Ovary (tissue), 9 donors: ENCODE results near the gene SLC2A13. TPM values are rescaled to one million over a fixed set of nuclear protein-coding genes. Genes with fewer than 3 reads are reported as not detected.

Experiments
- DNase-seq, 5 donors: peaks; one replicate each; pipeline ENCODE4 v3.0.0-alpha.2; 2019 to 2020
- H3K27ac ChIP-seq, 2 donors: fragments of 200-600 bp; one replicate each; pipeline versions ENCODE4 v1.5.1 to v1.8.0; 2019 to 2022
- H3K27me3 ChIP-seq: fragments of 200-600 bp; one replicate; pipeline ENCODE4 v1.8.0; 2022
- H3K36me3 ChIP-seq: fragments of 200-600 bp; sonication (generic); one replicate; pipeline ENCODE4 v1.5.1; 2019
- H3K4me1 ChIP-seq: one replicate; pipeline ENCODE4 v1.8.1; 2013; ENCODE audit warnings: mild to moderate bottlenecking, moderate library complexity; ENCODE audit not compliant: insufficient read depth
- H3K4me3 ChIP-seq: fragments of 200-600 bp; sonication (generic); one replicate; pipeline ENCODE4 v1.5.1; 2017
- H3K9me3 ChIP-seq, 2 donors: fragments of 200-600 bp in 1 of 2; sonication (generic) in 1 of 2; one replicate each; pipeline versions ENCODE4 v1.5.1 to v1.8.1; 2013 to 2019; ENCODE audit warnings: mild to moderate bottlenecking in 1 of 2, moderate library complexity in 1 of 2
- CTCF ChIP-seq, 3 donors: fragments of 450-650 bp in 2 of 3; fragments of 200-600 bp in 1 of 3; IDR thresholded peaks; one replicate each; pipeline versions ENCODE4 v1.5.1 to v1.8.0; 2016 to 2022; ENCODE audit warnings: antibody characterized with exemption in 3 of 3, mild to moderate bottlenecking in 1 of 3
- EP300 ChIP-seq: sonication (generic); formaldehyde crosslinking; IDR thresholded peaks from one replicate; pipeline ENCODE4 v1.6.1; 2017; ENCODE audit warnings: antibody characterized with exemption
- POLR2A ChIP-seq: fragments of 450-650 bp; IDR thresholded peaks from one replicate; pipeline ENCODE4 v1.6.1; 2017; ENCODE audit warnings: antibody characterized with exemption, mild to moderate bottlenecking, moderate library complexity
- WGBS, 3 donors: extraction: QIAGEN DNeasy Blood & Tissue Kit in 1 of 3; methylation state at CpG; one replicate each; pipeline versions ENCODE4 v1.1.5 to v1.1.7; 2013 to 2017; 5-methylcytosine and 5-hydroxymethylcytosine counted together
- intact Hi-C, 4 donors: fragments of 100-400 bp; cut with DNase I; formaldehyde crosslinking; loops; one replicate each; pipeline versions ENCODE4 v1.11.0 to v1.15.1; 2022 to 2023
- polyA plus RNA-seq, 2 donors: library from polyadenylated mRNA; stranded (reverse); fragments of 200-250 nt in 1 of 2; fragments of 350-450 nt in 1 of 2; fragmentation: Illumina TruSeq in 1 of 2; extraction: RNeasy Lipid Tissue Mini Kit (QIAGEN cat#74804) in 1 of 2; gene quantifications; one replicate each; pipeline ENCODE4 v1.2.3, GENCODE V29; 2013 to 2014
- total RNA-seq, 7 donors: library from RNA; depleted of rRNA in 2 of 7; stranded (reverse); fragments of >200 nt in 2 of 7; fragmentation: NEBNext Ultra II Directional in 3 of 7; extraction: Animal tissue kit (Norgen Biotek cat#: 25700) in 3 of 7; gene quantifications; one replicate each; pipeline versions ENCODE4 v1.1.0 to v1.2.4, GENCODE V29; 2016 to 2023
- donor health status: DM: no; HTN: no; CAD: no; lungs with moderate emphysema.
- donor health status: DM: no; HTN: no; CAD: no.
- donor health status: Bipolar disorder and iron deficiency.
- donor health status: DM: yes; HTN: yes; CAD: no.
- donor health status: DM: no; HTN: no; CAD: no.
- donor health status: DM: yes; HTN: yes; CAD: no.

SLC2A13 gene
- total and polyA plus RNA-seq, 9 donors, result 2.3 to 24.3 (median 7.9) TPM

GRCh38 chr12:39966721-39967120, 139.2 kb downstream of the SLC2A13 start:
- intact Hi-C loops, result no loop called here

GRCh38 chr12:39966256-39966655, 139.6 kb downstream of the SLC2A13 start:
- TF ChIP-seq CTCF (IDR thresholded peaks at IDR 0.05) (no peak), POLR2A (no peak), EP300 (no peak)

More at GRCh38 chr12:39966721-39967120, 139.2 kb downstream of the SLC2A13 start:
- H3K27ac ChIP-seq, result no peak overlapping the region
- no peaks in the 10 kb centered on the region for H3K27me3 ChIP-seq
- 58 to 70% (median 69%) methylated on average over 2 of the region's 2 CpGs for WGBS, 3 donors
- H3K36me3 ChIP-seq, result no peaks in the 10 kb centered on the region
- no peak for DNase-seq
- TF ChIP-seq EP300 (no peak), CTCF (IDR thresholded peaks at IDR 0.05) (no peak), POLR2A (no peak)
- no peaks in the 10 kb centered on the region for H3K9me3 ChIP-seq
- no peak overlapping the region for H3K4me3 ChIP-seq
- no peaks in the 10 kb centered on the region for H3K4me1 ChIP-seq

DNA sequence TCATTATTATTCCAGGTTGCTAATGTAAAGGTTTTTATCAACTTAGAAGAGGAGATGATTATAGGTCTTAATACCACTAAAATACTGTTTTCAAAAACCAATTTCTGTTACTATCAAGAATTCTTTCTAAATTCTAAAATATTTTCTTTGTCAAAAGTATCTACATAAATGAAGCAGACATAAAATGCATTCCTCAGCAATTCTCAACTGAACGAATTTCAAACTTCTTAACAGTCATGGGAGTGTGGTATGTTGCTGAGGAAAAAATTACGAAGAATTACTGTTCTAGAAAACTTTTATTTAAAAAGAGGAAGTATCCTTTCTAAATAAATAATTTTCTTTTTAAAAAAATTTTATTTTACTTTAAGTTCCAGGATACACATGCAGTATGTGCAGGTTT, 146.4 kb downstream of the SLC2A13 start:
- TF ChIP-seq EP300, result no peak
- no peak for TF ChIP-seq CTCF (IDR thresholded peaks at IDR 0.05)
- no peak for TF ChIP-seq POLR2A
- WGBS, 3 donors, result 73 to 89% (median 85%) methylated on average over 2 of the region's 2 CpGs
- Histone ChIP-seq H3K9me3 (no peaks in the 10 kb centered on the region), H3K27ac (no peak overlapping the region), H3K4me1 (no peaks in the 10 kb centered on the region), H3K27me3 (no peaks in the 10 kb centered on the region), H3K36me3 (no peaks in the 10 kb centered on the region), H3K4me3 (no peak overlapping the region)
- no peak for DNase-seq
- intact Hi-C loops, result no loop called here

More at GRCh38 chr12:39966256-39966655, 139.6 kb downstream of the SLC2A13 start:
- Histone ChIP-seq H3K27ac (no peak overlapping the region), H3K27me3 (no peaks in the 10 kb centered on the region), H3K4me1 (no peaks in the 10 kb centered on the region), H3K36me3 (no peaks in the 10 kb centered on the region), H3K4me3 (no peak overlapping the region), H3K9me3 (no peaks in the 10 kb centered on the region)
- intact Hi-C loops, result no loop called here
- DNase-seq, result no peak
- 75 to 76% (median 76%) methylated on average over 2 of the region's 2 CpGs for WGBS, 3 donors

- 91 to 96% (median 96%) methylated on average over 2 of the region's 2 CpGs for WGBS, 3 donors
- H3K27me3 ChIP-seq, result no peaks in the 10 kb centered on the region
- TF ChIP-seq CTCF (IDR thresholded peaks at IDR 0.05) (no peak), POLR2A (no peak), EP300 (no peak)
- no peak overlapping the region for H3K27ac ChIP-seq
- DNase-seq, result no peak
- H3K9me3 ChIP-seq, result no peaks in the 10 kb centered on the region
- H3K4me1 ChIP-seq, result no peaks in the 10 kb centered on the region
- H3K36me3 ChIP-seq, result no peaks in the 10 kb centered on the region
- intact Hi-C loops, result no loop called here
- no peak overlapping the region for H3K4me3 ChIP-seq
Observed at GRCh38 chr12:39959031-39959430, 146.8 kb downstream of the SLC2A13 start.

DNA sequence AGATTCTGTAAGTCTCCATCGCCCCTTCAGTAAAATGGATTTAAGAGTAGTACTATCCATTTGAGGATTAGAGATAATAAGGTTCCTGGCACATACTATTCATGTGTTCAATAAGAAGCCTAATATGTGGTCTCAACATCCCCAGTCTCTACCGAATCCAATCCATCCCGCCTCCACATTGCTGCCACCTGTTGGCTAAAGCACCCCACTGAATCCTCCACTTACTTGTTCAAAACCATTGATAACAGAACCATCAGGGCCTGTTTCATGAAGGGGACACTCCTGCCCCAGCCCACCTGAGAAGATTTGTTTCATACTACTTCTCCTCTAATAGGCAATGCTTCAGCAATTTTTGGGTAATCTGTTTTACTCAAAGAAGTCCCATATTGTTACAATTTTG, 147.5 kb downstream of the SLC2A13 start:
- H3K27me3 ChIP-seq, result no peaks in the 10 kb centered on the region
- H3K4me1 ChIP-seq, result no peaks in the 10 kb centered on the region
- H3K27ac ChIP-seq, result no peak overlapping the region
- intact Hi-C loops, result no loop called here
- no peaks in the 10 kb centered on the region for H3K36me3 ChIP-seq
- H3K9me3 ChIP-seq, result no peaks in the 10 kb centered on the region
- TF ChIP-seq CTCF (IDR thresholded peaks at IDR 0.05) (no peak), POLR2A (no peak), EP300 (no peak)
- no peak overlapping the region for H3K4me3 ChIP-seq
- DNase-seq, result no peak
- WGBS, 3 donors, result 77 to 94% (median 93%) methylated on average over 3 of the region's 3 CpGs
